Right lobe of liver (tissue), 4 donors: ENCODE measurements around the gene DIP2A.

Experiments
- POLR2A ChIP-seq: fragments of 450-650 bp; IDR thresholded peaks from one replicate; pipeline ENCODE4 v1.6.1; 2017; ENCODE audit warnings: antibody characterized with exemption, mild to moderate bottlenecking
- TF ChIP-seq, protein P1 (sequence below), 4 donors: fragments of 200-600 bp in 3 of 4; fragments of 450-650 bp in 1 of 4; IDR thresholded peaks; one replicate each; pipeline versions ENCODE4 v1.5.1 to v1.8.0; 2016 to 2022; ENCODE audit warnings: antibody characterized with exemption in 4 of 4, mild to moderate bottlenecking in 2 of 4
- donor health status: DM: no; HTN: no; CAD: no.
- donor health status: DM: no; HTN: no; CAD: no.
- donor health status: DM: no; HTN: yes; CAD: no.

- TF ChIP-seq, protein P1, sequence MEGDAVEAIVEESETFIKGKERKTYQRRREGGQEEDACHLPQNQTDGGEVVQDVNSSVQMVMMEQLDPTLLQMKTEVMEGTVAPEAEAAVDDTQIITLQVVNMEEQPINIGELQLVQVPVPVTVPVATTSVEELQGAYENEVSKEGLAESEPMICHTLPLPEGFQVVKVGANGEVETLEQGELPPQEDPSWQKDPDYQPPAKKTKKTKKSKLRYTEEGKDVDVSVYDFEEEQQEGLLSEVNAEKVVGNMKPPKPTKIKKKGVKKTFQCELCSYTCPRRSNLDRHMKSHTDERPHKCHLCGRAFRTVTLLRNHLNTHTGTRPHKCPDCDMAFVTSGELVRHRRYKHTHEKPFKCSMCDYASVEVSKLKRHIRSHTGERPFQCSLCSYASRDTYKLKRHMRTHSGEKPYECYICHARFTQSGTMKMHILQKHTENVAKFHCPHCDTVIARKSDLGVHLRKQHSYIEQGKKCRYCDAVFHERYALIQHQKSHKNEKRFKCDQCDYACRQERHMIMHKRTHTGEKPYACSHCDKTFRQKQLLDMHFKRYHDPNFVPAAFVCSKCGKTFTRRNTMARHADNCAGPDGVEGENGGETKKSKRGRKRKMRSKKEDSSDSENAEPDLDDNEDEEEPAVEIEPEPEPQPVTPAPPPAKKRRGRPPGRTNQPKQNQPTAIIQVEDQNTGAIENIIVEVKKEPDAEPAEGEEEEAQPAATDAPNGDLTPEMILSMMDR (IDR thresholded peaks at IDR 0.05) = no peak
- no peak for TF ChIP-seq POLR2A
These were observed 43.8 kb upstream of the DIP2A start for GRCh38 chr21:46414965-46415275.
